A673 (cell line): ENCODE data around the gene CLNK.

Experiments used
- EZH2 ChIP-seq: fragments of 200-600 bp; sonication (generic); IDR thresholded peaks from 2 replicates; pipeline ENCODE4 v1.6.1; 2017; ENCODE audit warnings: borderline replicate concordance, low read depth, mild to moderate bottlenecking, mixed read lengths, antibody characterized with exemption, low read length; ENCODE audit not compliant: poor library complexity, severe bottlenecking
- TF ChIP-seq, protein P1 (sequence below): fragments of 300-800, 200-600 bp; sonication (generic); conservative IDR thresholded peaks from 2 replicates; pipeline ENCODE4 v1.5.1; 2017; ENCODE audit warnings: low read depth, mild to moderate bottlenecking, antibody characterized with exemption, low read length, moderate library complexity, mixed read lengths

DNA sequence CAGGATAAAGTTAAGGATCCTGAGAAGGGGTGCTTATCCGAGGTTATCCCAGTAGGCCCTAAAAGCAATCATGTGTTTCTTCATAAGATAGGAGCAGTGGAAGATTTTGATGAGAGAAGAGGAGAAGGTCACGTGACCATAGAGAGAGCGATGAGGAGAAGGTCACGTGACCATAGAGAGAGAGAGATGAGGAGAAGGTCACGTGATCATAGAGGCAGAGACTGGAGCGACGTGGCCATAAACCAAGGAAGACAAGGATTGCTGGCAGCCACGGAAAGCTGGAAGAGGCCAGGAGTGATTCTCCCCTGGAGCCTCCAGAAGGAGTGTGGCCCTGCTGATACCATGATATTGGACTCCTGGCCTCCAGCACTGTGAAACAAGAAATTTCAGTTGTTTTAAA lies 188.9 kb downstream of the CLNK start:
- TF ChIP-seq, protein P1, sequence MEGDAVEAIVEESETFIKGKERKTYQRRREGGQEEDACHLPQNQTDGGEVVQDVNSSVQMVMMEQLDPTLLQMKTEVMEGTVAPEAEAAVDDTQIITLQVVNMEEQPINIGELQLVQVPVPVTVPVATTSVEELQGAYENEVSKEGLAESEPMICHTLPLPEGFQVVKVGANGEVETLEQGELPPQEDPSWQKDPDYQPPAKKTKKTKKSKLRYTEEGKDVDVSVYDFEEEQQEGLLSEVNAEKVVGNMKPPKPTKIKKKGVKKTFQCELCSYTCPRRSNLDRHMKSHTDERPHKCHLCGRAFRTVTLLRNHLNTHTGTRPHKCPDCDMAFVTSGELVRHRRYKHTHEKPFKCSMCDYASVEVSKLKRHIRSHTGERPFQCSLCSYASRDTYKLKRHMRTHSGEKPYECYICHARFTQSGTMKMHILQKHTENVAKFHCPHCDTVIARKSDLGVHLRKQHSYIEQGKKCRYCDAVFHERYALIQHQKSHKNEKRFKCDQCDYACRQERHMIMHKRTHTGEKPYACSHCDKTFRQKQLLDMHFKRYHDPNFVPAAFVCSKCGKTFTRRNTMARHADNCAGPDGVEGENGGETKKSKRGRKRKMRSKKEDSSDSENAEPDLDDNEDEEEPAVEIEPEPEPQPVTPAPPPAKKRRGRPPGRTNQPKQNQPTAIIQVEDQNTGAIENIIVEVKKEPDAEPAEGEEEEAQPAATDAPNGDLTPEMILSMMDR = no peak
- no peak for TF ChIP-seq EZH2
